ENCODE measurements around the gene VPS26A. TPM values are rescaled to one million over a fixed set of nuclear protein-coding genes. Genes with fewer than 3 reads are reported as not detected.

Gene VPS26A
- total and polyA plus RNA-seq, 2 donors (not counting 1 experiment from before 2014, with no cell fraction given), result 44.1 to 57.1 TPM

GRCh38 chr10:69089638-69090599 is 34.1 kb upstream of the VPS26A start:
- Histone ChIP-seq H3K36me3 (ENCODE audit: control insufficient read depth, insufficient read depth, low read length) (no peaks in the 10 kb centered on the region), H3K27me3 (ENCODE audit: control insufficient read depth, insufficient read depth, low read length) (no peaks in the 10 kb centered on the region), H3K4me3 (replicated peaks in 1 of 4; ENCODE audit: control extremely low read depth in 1 of 4, insufficient read depth in 1 of 4, low read depth in 3 of 4, low read length in 4 of 4) (peak overlapping the region in 1 of 4 experiments; percentile 84), H3K9ac (ENCODE audit: insufficient read depth, low read length) (no peak overlapping the region), H4K20me1 (ENCODE audit: control insufficient read depth, extremely low read depth, insufficient read depth, low read length) (no peaks in the 10 kb centered on the region), H3K9me3 (ENCODE audit: control insufficient read depth, insufficient read depth, low read depth, low read length) (no peaks in the 10 kb centered on the region), H2AFZ (ENCODE audit: low read length) (peak overlapping the region; percentile 58), H3K27ac (ENCODE audit: insufficient read depth, low read length) (peak overlapping the region; percentile 58), H3K79me2 (ENCODE audit: control insufficient read depth, insufficient read depth, low read length) (peaks cover 2% of the 10 kb centered on the region), H3K4me2 (ENCODE audit: extremely low read depth, insufficient read depth, low read length) (peak overlapping the region; percentile 57), H3K4me1 (ENCODE audit: control insufficient read depth, extremely low read depth, insufficient read depth, low read length) (peaks cover 4% of the 10 kb centered on the region)
- no peak for TF ChIP-seq EZH2 (IDR thresholded peaks at IDR 0.05; ENCODE audit: low read length, missing control alignments)
- TF ChIP-seq, protein P1, sequence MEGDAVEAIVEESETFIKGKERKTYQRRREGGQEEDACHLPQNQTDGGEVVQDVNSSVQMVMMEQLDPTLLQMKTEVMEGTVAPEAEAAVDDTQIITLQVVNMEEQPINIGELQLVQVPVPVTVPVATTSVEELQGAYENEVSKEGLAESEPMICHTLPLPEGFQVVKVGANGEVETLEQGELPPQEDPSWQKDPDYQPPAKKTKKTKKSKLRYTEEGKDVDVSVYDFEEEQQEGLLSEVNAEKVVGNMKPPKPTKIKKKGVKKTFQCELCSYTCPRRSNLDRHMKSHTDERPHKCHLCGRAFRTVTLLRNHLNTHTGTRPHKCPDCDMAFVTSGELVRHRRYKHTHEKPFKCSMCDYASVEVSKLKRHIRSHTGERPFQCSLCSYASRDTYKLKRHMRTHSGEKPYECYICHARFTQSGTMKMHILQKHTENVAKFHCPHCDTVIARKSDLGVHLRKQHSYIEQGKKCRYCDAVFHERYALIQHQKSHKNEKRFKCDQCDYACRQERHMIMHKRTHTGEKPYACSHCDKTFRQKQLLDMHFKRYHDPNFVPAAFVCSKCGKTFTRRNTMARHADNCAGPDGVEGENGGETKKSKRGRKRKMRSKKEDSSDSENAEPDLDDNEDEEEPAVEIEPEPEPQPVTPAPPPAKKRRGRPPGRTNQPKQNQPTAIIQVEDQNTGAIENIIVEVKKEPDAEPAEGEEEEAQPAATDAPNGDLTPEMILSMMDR (conservative IDR thresholded peaks at IDR 0.05 in 1 of 2, IDR thresholded peaks at IDR 0.05 in 1 of 2; ENCODE audit: low read depth in 1 of 2, low read length in 2 of 2), result no peak
- DNase-seq (ENCODE audit: low read depth in 2 of 2), result peak; percentile 57 to 62

DNA sequence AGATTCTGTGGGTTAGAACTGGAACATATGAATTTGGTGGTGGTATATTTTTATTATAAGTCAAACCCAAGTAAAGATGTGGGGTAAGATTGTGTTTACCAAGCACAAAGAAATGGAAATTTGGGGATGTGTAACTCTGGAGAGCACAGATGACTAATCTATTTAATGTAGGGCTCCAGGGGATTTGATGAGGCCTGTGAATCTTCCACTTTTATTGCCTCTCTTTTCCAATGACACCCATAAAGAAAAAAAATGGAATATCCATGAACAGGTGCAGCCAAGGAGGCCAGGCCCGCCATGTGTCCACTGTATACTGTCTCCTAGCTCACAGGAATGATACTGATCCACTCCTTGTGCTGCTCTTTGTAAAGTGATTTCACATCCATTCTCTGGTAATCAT is 33.3 kb upstream of the VPS26A start:
- no peaks in the 10 kb centered on the region for H4K20me1 ChIP-seq (ENCODE audit: control insufficient read depth, extremely low read depth, insufficient read depth, low read length)
- H2AFZ ChIP-seq (ENCODE audit: low read length), result no peak overlapping the region
- no peaks in the 10 kb centered on the region for H3K27me3 ChIP-seq (ENCODE audit: control insufficient read depth, insufficient read depth, low read length)
- H3K36me3 ChIP-seq (ENCODE audit: control insufficient read depth, insufficient read depth, low read length), result no peaks in the 10 kb centered on the region
- TF ChIP-seq, protein P1 (conservative IDR thresholded peaks at IDR 0.05 in 1 of 2, IDR thresholded peaks at IDR 0.05 in 1 of 2; ENCODE audit: low read depth in 1 of 2, low read length in 2 of 2), result no peak
- TF ChIP-seq EZH2 (IDR thresholded peaks at IDR 0.05; ENCODE audit: low read length, missing control alignments), result no peak
- DNase-seq (ENCODE audit: low read depth in 2 of 2), result no peak
- H3K9ac ChIP-seq (ENCODE audit: insufficient read depth, low read length), result no peak overlapping the region
- peak overlapping the region; percentile 58 for H3K27ac ChIP-seq (ENCODE audit: insufficient read depth, low read length)
- peak overlapping the region in 1 of 4 experiments; percentile 23 for H3K4me3 ChIP-seq (replicated peaks in 1 of 4; ENCODE audit: control extremely low read depth in 1 of 4, insufficient read depth in 1 of 4, low read depth in 3 of 4, low read length in 4 of 4)
- no peaks in the 10 kb centered on the region for H3K9me3 ChIP-seq (ENCODE audit: control insufficient read depth, insufficient read depth, low read depth, low read length)
- H3K4me2 ChIP-seq (ENCODE audit: extremely low read depth, insufficient read depth, low read length), result peak overlapping the region; percentile 57
- peaks cover 4% of the 10 kb centered on the region for H3K4me1 ChIP-seq (ENCODE audit: control insufficient read depth, extremely low read depth, insufficient read depth, low read length)
- peaks cover 2% of the 10 kb centered on the region for H3K79me2 ChIP-seq (ENCODE audit: control insufficient read depth, insufficient read depth, low read length)

- H3K4me2 ChIP-seq (ENCODE audit: extremely low read depth, insufficient read depth, low read length), result peak overlapping the region; percentile 51
- peak in 1 of 2 donors; percentile 34 for DNase-seq (ENCODE audit: low read depth in 2 of 2)
- no peak overlapping the region for H3K9ac ChIP-seq (ENCODE audit: insufficient read depth, low read length)
- peaks cover 2% of the 10 kb centered on the region for H3K79me2 ChIP-seq (ENCODE audit: control insufficient read depth, insufficient read depth, low read length)
- H3K4me3 ChIP-seq (replicated peaks in 1 of 4; ENCODE audit: control extremely low read depth in 1 of 4, insufficient read depth in 1 of 4, low read depth in 3 of 4, low read length in 4 of 4), result peak overlapping the region in 1 of 4 experiments; percentile 23
- H4K20me1 ChIP-seq (ENCODE audit: control insufficient read depth, extremely low read depth, insufficient read depth, low read length), result no peaks in the 10 kb centered on the region
- H3K9me3 ChIP-seq (ENCODE audit: control insufficient read depth, insufficient read depth, low read depth, low read length), result no peaks in the 10 kb centered on the region
- no peaks in the 10 kb centered on the region for H3K27me3 ChIP-seq (ENCODE audit: control insufficient read depth, insufficient read depth, low read length)
- peaks cover 3% of the 10 kb centered on the region for H3K4me1 ChIP-seq (ENCODE audit: control insufficient read depth, extremely low read depth, insufficient read depth, low read length)
- no peaks in the 10 kb centered on the region for H3K36me3 ChIP-seq (ENCODE audit: control insufficient read depth, insufficient read depth, low read length)
- H3K27ac ChIP-seq (ENCODE audit: insufficient read depth, low read length), result peak overlapping the region; percentile 58
- peak overlapping the region; percentile 0 for H2AFZ ChIP-seq (ENCODE audit: low read length)
- no peak for TF ChIP-seq EZH2 (IDR thresholded peaks at IDR 0.05; ENCODE audit: low read length, missing control alignments)
- TF ChIP-seq, protein P1 (conservative IDR thresholded peaks at IDR 0.05 in 1 of 2, IDR thresholded peaks at IDR 0.05 in 1 of 2; ENCODE audit: low read depth in 1 of 2, low read length in 2 of 2), result no peak
Observed at GRCh38 chr10:69091143-69091651, 32.8 kb upstream of the VPS26A start.

Measured in fibroblast of lung (primary cell).